ENCODE data around the gene ENOX1.

DNA sequence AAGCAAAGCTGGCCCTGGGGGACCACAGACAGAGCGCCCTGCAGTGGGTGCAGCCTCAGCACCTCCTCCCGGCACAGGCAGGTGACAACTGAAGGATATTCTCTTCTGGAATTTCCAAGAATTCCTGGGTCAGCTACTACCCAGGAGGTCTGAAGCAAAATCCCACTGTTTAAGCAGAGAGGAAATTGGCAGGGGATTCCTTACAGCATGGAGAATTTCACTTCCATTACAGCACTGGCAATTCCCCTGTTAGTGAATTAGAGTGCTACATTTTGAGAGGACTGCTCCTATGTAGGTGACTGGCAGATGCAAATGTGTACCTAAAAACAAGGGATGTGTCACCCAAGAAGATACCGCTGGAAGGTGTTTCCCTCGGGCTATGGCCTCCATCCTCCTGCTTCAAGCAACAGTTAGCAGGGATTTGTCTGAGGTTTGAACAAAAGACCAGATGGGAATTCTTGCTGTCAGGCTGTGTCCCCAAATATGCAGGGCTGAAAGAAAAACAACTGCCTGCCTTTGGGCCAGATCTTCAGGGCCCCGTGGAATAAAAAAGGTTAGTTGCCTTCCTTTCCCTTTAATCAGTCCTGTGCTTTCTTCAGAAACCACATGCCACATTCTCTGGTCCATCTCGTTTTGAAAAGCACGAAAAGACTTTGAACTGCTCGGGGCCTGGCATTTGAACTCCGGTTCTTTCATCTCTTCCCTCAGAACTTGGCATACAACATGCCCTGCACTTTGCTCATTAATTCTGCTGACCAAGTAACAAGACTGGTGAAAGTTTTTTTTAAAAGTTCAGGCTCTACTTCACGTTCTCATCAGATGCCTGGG is 466.9 kb downstream of the ENOX1 start:
- no peak for TF ChIP-seq EZH2 (IDR thresholded peaks at IDR 0.05; ENCODE audit: borderline replicate concordance, low read length)
- TF ChIP-seq, protein P1, sequence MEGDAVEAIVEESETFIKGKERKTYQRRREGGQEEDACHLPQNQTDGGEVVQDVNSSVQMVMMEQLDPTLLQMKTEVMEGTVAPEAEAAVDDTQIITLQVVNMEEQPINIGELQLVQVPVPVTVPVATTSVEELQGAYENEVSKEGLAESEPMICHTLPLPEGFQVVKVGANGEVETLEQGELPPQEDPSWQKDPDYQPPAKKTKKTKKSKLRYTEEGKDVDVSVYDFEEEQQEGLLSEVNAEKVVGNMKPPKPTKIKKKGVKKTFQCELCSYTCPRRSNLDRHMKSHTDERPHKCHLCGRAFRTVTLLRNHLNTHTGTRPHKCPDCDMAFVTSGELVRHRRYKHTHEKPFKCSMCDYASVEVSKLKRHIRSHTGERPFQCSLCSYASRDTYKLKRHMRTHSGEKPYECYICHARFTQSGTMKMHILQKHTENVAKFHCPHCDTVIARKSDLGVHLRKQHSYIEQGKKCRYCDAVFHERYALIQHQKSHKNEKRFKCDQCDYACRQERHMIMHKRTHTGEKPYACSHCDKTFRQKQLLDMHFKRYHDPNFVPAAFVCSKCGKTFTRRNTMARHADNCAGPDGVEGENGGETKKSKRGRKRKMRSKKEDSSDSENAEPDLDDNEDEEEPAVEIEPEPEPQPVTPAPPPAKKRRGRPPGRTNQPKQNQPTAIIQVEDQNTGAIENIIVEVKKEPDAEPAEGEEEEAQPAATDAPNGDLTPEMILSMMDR (IDR thresholded peaks at IDR 0.05; ENCODE audit: low read length): no peak

Data from OCI-LY1 (cell line).